Body of pancreas (tissue), 4 donors: ENCODE measurements around the gene DOCK3.

Experiments
- CTCF ChIP-seq, 7 experiments: fragments of 450-650 bp in 4 of 7; fragments of 200-600 bp in 3 of 7; sonication (generic) in 3 of 7; IDR thresholded peaks; one replicate each; pipeline ENCODE4 v1.5.1; 2016 to 2019; ENCODE audit warnings: antibody characterized with exemption in 7 of 7
- POLR2A ChIP-seq, 3 donors: fragments of 450-650 bp; IDR thresholded peaks; one replicate each; pipeline ENCODE4 v1.6.1; 2016; ENCODE audit warnings: antibody characterized with exemption in 3 of 3, mild to moderate bottlenecking in 2 of 3

DNA sequence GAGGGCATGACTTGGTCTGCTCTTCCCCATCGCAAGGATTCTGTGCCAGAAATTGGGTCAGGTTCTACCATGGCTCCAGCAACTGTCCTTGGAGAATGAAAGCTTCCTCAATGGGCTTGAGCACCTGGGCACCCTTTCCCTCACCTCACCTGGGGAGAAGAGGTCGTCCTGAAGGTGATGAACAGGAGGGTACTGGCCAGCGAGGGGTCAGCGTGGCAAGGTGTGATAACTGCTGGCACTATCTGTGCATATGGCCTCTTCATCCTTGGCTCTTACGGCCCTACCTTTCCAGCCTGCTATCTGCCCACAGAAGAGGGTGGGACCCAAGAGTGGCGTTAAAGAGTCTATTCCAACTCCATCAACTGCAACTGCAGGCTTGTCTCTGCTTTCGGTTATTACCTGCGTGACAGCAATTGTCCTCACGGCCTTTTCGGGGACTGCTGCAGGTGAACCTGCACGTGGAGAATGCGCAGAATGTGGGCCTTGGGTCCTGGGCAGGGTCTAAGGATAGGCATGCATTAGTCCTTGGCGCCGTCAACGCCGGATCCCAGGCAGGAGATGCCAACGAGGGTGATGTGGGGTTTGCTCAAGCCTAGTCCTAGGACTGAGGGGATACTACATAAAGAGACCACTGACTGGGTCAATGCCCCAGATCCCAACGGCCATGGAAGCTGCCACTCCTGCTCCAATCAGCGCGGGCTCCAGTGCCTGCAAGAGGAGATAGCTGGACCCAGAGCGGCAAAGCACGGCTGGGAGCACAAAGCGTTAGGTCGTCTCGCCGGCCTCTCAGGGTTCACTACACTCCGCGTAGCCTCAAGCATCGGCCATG, 715.7 kb downstream of the DOCK3 start:
- no peak for TF ChIP-seq POLR2A (IDR thresholded peaks at IDR 0.05)
- peak in 1 of 7 experiments; percentile 92 for TF ChIP-seq CTCF (IDR thresholded peaks at IDR 0.05)
